ENCODE data around the gene UBAP1L.

UBAP1L gene

DNA sequence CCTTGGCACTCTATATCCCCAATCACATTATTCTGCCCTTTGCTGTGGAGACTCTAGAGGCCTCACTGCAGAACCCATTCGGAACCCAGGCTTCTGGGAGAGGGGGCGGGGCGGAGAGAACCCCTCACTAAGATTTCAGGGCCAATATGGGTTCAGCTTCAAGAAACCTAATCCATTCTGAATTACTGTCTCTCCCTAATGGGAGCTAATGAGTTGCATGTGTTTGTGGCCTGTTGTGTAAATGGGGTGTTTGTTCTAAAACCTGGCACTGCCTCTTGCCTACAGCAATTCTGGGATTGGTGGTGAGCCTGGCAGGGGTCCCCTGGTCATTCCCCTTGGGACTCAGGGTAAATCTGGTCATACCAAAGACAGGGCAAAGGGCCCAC lies 46.6 kb downstream of the UBAP1L start:
- Mint-ChIP-seq H3K27me3 (peaks cover 27% of the 10 kb centered on the region), H3K4me3 (no peak overlapping the region), H3K27ac (no peak overlapping the region), H3K36me3 (ENCODE audit: low read depth) (no peaks in the 10 kb centered on the region), H3K9me3 (no peaks in the 10 kb centered on the region), H3K4me1 (ENCODE audit: low read depth) (no peaks in the 10 kb centered on the region)

- Mint-ChIP-seq H3K27me3 (peaks cover 27% of the 10 kb centered on the region), H3K36me3 (ENCODE audit: low read depth) (no peaks in the 10 kb centered on the region), H3K4me1 (ENCODE audit: low read depth) (no peaks in the 10 kb centered on the region), H3K4me3 (no peak within 1 kb of the TSS), H3K27ac (no peak within 1 kb of the TSS), H3K9me3 (no peaks in the 10 kb centered on the region)
Measured at GRCh38 chr15:65067645-65068402, 47.2 kb downstream of the UBAP1L start, which contains the start of gene RASL12. RASL12 (minus strand) TSS chr15:65067991; CDS start chr15:65067835, 156 bp downstream.

DNA sequence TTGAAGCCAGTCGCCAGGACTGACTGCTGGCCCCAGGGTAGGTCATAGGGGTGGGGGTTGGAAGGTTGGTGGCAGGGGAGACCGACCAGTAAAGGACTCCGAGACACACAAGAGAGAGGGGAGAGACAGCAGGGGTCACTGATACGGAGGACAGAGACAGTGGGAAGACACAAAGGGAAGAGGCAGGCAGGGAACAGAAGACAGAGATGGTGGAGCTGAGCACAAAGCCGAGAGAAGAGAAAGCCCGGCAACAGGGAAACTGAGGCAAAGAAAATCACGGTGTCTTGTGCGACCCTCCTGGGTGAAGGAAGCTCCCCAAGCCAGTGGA lies 47.7 kb downstream of the UBAP1L start:
- Mint-ChIP-seq H3K36me3 (ENCODE audit: low read depth) (no peaks in the 10 kb centered on the region), H3K27ac (no peak overlapping the region), H3K27me3 (peaks cover 27% of the 10 kb centered on the region), H3K9me3 (no peaks in the 10 kb centered on the region), H3K4me3 (no peak overlapping the region), H3K4me1 (ENCODE audit: low read depth) (no peaks in the 10 kb centered on the region)

- Mint-ChIP-seq H3K27me3 (peaks cover 27% of the 10 kb centered on the region), H3K36me3 (ENCODE audit: low read depth) (no peaks in the 10 kb centered on the region), H3K27ac (no peak overlapping the region), H3K4me1 (ENCODE audit: low read depth) (no peaks in the 10 kb centered on the region), H3K4me3 (no peak overlapping the region), H3K9me3 (no peaks in the 10 kb centered on the region)
Measured at GRCh38 chr15:65066635-65067316, 48.2 kb downstream of the UBAP1L start.

DNA sequence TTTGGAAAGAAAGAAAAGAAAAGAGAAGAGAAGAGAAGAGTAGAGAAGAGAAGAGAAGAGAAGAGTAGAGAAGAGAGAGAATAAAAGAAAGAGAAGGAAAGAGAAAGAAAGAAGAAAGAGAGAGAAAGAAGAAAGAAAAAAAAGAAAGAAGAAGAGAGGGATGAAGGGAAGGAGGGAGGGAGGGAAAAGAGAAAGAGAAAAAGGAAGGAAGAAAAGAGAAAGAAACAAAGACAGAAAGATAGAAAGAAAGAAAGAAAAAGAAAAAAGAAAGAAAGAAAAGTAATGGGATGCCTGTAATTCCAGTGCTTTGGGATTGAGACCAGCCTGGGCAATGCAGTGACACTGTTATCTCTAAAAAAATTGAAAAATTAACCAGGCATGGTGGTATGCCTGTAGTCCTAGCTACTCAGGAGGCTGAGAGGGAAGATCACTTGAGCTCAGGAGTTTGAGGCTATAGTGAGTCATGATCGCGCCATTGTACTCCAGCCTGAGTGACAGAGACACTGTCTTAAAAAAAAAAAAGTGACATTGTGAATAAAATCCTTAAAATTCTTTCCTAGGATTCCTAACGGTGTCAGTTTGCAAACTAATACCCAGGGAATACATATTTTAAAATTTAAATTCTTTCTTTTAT lies 48.9 kb downstream of the UBAP1L start:
- H3K27me3 Mint-ChIP-seq, result peaks cover 27% of the 10 kb centered on the region
- no peaks in the 10 kb centered on the region for H3K36me3 Mint-ChIP-seq (ENCODE audit: low read depth)
- H3K4me3 Mint-ChIP-seq, result no peak overlapping the region
- no peaks in the 10 kb centered on the region for H3K9me3 Mint-ChIP-seq
- no peaks in the 10 kb centered on the region for H3K4me1 Mint-ChIP-seq (ENCODE audit: low read depth)
- no peak overlapping the region for H3K27ac Mint-ChIP-seq

- no peaks in the 10 kb centered on the region for H3K9me3 Mint-ChIP-seq
- peaks cover 20% of the 10 kb centered on the region for H3K27me3 Mint-ChIP-seq
- H3K4me1 Mint-ChIP-seq (ENCODE audit: low read depth), result no peaks in the 10 kb centered on the region
- H3K36me3 Mint-ChIP-seq (ENCODE audit: low read depth), result no peaks in the 10 kb centered on the region
- H3K4me3 Mint-ChIP-seq, result no peak overlapping the region
- H3K27ac Mint-ChIP-seq, result no peak overlapping the region
Measured at GRCh38 chr15:65062726-65063125, 52.3 kb downstream of the UBAP1L start.

DNA sequence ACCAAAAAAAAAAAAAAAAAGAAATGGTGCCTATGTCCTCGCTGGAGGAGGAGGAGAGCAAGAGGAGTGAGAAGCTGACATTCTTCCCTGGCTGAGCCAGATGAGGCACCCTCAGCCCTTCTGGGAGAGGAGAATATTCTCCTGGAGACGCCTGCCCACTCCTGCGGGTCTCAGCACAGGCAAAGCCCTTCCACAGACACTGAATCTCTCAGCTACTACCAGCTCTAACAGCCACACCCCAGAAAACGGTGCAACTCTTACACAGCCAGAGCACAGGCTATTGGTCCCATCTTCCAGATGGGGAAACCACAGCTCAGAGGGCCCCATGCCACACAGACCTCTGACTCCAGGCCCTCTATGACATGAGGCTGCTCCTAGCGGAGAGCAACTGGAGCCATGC lies 52.9 kb downstream of the UBAP1L start:
- no peak overlapping the region for H3K4me3 Mint-ChIP-seq
- no peaks in the 10 kb centered on the region for H3K4me1 Mint-ChIP-seq (ENCODE audit: low read depth)
- H3K9me3 Mint-ChIP-seq, result no peaks in the 10 kb centered on the region
- H3K27ac Mint-ChIP-seq, result no peak overlapping the region
- H3K36me3 Mint-ChIP-seq (ENCODE audit: low read depth), result no peaks in the 10 kb centered on the region
- H3K27me3 Mint-ChIP-seq, result peaks cover 16% of the 10 kb centered on the region

- Mint-ChIP-seq H3K36me3 (ENCODE audit: low read depth) (no peaks in the 10 kb centered on the region), H3K27me3 (peaks cover 5% of the 10 kb centered on the region), H3K9me3 (no peaks in the 10 kb centered on the region), H3K4me1 (ENCODE audit: low read depth) (no peaks in the 10 kb centered on the region), H3K27ac (no peak overlapping the region), H3K4me3 (no peak overlapping the region)
Measured at GRCh38 chr15:65060641-65061397, 54.2 kb downstream of the UBAP1L start.

DNA sequence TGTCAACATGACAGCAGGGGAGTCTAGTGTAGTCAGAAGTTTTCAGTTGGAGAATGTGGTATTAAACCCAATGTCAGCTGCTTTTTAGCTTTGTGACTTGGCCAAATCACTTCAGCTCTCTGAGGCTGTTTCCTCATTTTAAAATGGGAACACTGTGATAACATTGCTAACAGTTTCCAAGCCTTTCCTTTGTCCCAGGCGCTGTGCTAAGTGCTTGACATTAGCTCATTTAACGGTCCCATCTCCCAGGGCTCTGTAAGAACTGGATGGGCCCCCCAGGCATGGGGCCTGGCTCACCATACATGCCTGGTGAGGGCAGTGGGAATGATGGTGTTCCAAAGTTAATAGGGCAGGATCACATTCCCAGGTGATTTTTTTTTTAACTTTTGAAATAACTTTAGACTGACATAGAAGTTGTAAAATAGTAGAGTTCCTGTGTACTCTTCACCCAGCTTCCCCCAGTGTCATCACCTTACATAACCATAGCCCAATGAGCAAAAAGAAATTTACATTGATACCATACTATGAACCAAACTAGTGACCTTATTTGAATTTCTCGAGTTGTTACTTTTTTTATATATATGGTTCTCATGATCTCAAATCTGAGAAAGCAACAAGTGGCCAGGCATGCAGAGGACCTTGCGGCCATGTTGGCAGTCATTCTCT lies 54.9 kb downstream of the UBAP1L start:
- H3K9me3 Mint-ChIP-seq, result no peaks in the 10 kb centered on the region
- H3K4me3 Mint-ChIP-seq, result no peak overlapping the region
- H3K4me1 Mint-ChIP-seq (ENCODE audit: low read depth), result peaks cover 3% of the 10 kb centered on the region
- H3K27ac Mint-ChIP-seq, result no peak overlapping the region
- H3K27me3 Mint-ChIP-seq, result no peaks in the 10 kb centered on the region
- H3K36me3 Mint-ChIP-seq (ENCODE audit: low read depth), result no peaks in the 10 kb centered on the region

DNA sequence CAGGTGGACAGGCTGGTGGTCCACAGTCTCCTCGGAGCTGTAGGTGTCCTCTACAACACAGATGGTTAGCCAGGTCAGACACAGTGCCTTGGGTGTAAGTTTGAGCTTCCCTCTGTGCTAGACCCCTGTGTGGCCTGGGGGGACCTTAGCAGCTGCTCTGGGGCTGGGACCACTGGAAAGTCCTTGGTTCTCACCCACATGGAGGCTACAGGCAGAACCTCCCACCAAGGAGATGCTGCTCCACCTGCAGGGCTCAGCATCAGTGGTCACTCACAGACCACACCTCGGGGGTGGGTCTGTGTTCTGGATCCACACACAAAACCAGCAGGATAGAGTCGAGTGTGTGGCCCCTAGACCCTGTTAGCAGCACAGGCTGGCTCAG lies 55.6 kb downstream of the UBAP1L start:
- Mint-ChIP-seq H3K4me3 (no peak overlapping the region), H3K4me1 (ENCODE audit: low read depth) (peaks cover 3% of the 10 kb centered on the region), H3K9me3 (no peaks in the 10 kb centered on the region), H3K27me3 (no peaks in the 10 kb centered on the region), H3K27ac (no peak overlapping the region), H3K36me3 (ENCODE audit: low read depth) (no peaks in the 10 kb centered on the region)

DNA sequence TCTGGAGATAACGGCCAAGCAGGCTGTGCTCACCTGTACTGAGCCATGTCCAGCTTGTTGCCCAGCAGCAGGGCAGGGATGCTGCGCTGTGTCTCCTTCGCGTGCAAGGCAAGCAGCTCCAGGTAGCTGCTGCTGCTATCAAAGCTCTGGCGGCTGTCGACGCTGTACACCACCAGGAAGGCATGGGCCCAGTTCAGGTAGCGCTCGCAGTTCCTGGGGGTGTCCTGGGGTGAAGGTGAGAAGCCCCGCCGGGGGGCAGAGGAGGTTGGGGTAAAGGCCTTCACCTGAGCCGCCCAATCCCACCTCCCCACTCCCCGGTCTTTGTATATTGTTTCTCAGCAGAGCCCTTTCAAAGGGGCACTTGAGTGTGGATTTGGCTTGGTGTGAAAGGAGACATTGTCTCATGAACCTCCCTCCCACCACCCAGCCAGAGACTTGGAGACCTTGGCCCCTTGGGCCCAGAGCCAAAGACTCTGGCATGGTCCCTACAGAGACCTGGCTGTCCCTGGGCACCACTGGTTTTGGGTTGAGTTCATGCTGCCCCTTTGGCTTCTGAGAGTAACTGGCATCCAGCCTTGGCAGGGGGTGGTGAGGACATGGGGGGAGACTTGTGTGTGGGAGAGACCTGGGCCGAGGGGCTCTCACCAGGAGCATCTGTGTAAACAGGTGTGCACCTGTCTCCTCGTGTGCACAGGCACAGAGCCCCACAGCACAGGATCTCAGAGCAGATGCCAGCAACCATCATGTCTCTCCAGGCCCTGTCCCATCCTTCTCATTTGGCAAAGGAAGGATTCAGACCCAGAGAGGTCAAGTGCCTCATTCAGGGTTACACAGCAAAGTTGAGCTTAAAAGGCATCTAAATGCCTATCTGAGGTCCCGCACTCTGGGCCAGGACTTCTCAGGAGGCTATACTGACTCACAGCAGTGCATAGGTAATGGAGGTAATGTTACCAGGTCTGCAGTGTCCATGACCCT lies 56.3 kb downstream of the UBAP1L start:
- Mint-ChIP-seq H3K27me3 (no peaks in the 10 kb centered on the region), H3K4me3 (no peak overlapping the region), H3K36me3 (ENCODE audit: low read depth) (no peaks in the 10 kb centered on the region), H3K4me1 (ENCODE audit: low read depth) (peaks cover 3% of the 10 kb centered on the region), H3K9me3 (no peaks in the 10 kb centered on the region), H3K27ac (no peak overlapping the region)

GRCh38 chr15:65057549-65057940 lies 57.5 kb downstream of the UBAP1L start:
- Mint-ChIP-seq H3K4me1 (ENCODE audit: low read depth) (peaks cover 3% of the 10 kb centered on the region), H3K27me3 (no peaks in the 10 kb centered on the region), H3K4me3 (no peak overlapping the region), H3K27ac (no peak overlapping the region), H3K36me3 (ENCODE audit: low read depth) (no peaks in the 10 kb centered on the region), H3K9me3 (no peaks in the 10 kb centered on the region)

DNA sequence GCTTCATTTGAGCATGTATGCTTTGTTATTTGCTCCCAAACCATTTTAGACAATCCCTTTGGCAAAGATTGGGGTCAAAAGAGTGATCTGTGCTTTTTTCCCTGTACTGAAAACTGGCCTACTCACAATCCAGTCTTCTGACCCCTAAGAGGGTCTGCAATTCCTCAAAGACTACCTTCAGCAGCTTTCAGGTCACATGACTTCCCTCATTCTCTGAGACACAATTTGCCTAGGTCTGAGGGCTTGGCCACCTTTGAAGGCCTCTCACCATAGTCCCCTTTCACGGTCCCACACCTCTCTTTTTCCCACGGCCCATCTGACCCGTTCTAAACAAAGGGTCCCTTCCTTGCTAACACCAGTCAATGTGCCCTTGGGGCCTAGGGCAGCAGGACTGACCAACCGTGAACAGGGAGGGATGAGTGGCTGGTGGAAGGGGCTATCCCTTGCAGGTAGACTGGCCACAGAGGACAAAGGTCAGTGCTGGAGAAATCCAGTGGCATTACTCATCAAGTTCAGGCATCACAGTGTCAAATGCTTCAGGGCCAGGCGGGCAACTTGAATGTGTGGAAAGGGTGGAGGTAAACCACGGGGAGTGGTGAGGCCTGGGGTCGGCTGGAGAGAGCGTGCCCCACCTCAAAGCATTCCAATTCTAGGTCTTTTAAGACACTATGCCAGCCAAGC lies 58.0 kb downstream of the UBAP1L start:
- H3K27ac Mint-ChIP-seq, result no peak overlapping the region
- H3K4me1 Mint-ChIP-seq (ENCODE audit: low read depth), result peaks cover 3% of the 10 kb centered on the region
- H3K4me3 Mint-ChIP-seq, result no peak overlapping the region
- no peaks in the 10 kb centered on the region for H3K9me3 Mint-ChIP-seq
- H3K27me3 Mint-ChIP-seq, result no peaks in the 10 kb centered on the region
- H3K36me3 Mint-ChIP-seq (ENCODE audit: low read depth), result no peaks in the 10 kb centered on the region

Measured in stimulated activated naive CD8-positive, alpha-beta T cell treated with anti-CD3 and anti-CD28 coated beads, Interleukin-15, Interleukin-2, amounts not matched to agents 100 ng/mL and 50 ng/mL, for 24 hours (primary cell).